AG04450 (cell line): Measurements from ENCODE around the gene RTRAF. TPM values are rescaled to one million over a fixed set of nuclear protein-coding genes. Genes with fewer than 3 reads are reported as not detected.

Experiments
- CTCF ChIA-PET: fragments of 300-600, 350-600 bp; formaldehyde crosslinking; extraction: SDS; loops from one replicate; lab custom pipeline; 2022; ENCODE audit warnings: antibody characterized with exemption, inconsistent platforms; lab: Charles Lee
- POLR2A ChIA-PET: fragments of 350-600 bp; formaldehyde crosslinking; extraction: SDS; loops from one replicate; lab custom pipeline; 2021; ENCODE audit warnings: antibody characterized with exemption, inconsistent platforms; lab: Yijun Ruan, JAX
- DNase-seq: peaks from one replicate; pipeline ENCODE4 v3.0.0-alpha.2; 2011; ENCODE audit warnings: low read depth, low spot score
- H3K27ac ChIP-seq: one replicate; pipeline ENCODE4 v1.5.1; 2012; ENCODE audit warnings: low read depth, low read length, control low read depth
- H3K27me3 ChIP-seq: one replicate; pipeline ENCODE4 v1.6.0; 2012; ENCODE audit warnings: low read length; ENCODE audit not compliant: control insufficient read depth, insufficient read depth
- H3K4me3 ChIP-seq: 2 replicates; pipeline ENCODE4 v1.5.1; 2011; ENCODE audit warnings: mild to moderate bottlenecking, low read depth, low read length, control low read depth
- H3K9me3 ChIP-seq: 2 replicates; pipeline ENCODE4 v1.5.1; 2012; ENCODE audit warnings: low read length; ENCODE audit not compliant: control insufficient read depth, insufficient read depth
- polyA plus RNA-seq: library from polyadenylated mRNA; depleted of rRNA; stranded (reverse); fragments of >200 nt; gene quantifications from 2 replicates; pipeline ENCODE4 v1.2.3, GENCODE V29; 2011
- TF ChIP-seq, protein P1 (sequence below): IDR thresholded peaks from 2 replicates; pipeline ENCODE4 v1.5.1; 2011; ENCODE audit warnings: low read depth, low read length, control low read depth, inconsistent platforms

The RTRAF gene
- polyA plus RNA-seq, 1 experiment, result 400 TPM

GRCh38 chr14:52046376-52046917 is 57.1 kb downstream of the RTRAF start:
- DNase-seq, result no peak
- ChIA-PET CTCF (interaction anchor here (0.6 to 2.3 kb wide), 7 partner anchors 25 to 227 kb away, joined by 3 to 13 read pairs (median 4); no protein-coding TSS in a partner anchor), POLR2A (interaction anchor here (0.8 to 4.0 kb wide), 2 partner anchors 23 to 377 kb away, joined by 8 to 36 read pairs; partner anchors contain the start of gene NID2)
- Histone ChIP-seq H3K9me3 (no peaks in the 10 kb centered on the region), H3K27ac (no peak overlapping the region), H3K4me3 (no peak overlapping the region), H3K27me3 (no peaks in the 10 kb centered on the region)
- TF ChIP-seq, protein P1, sequence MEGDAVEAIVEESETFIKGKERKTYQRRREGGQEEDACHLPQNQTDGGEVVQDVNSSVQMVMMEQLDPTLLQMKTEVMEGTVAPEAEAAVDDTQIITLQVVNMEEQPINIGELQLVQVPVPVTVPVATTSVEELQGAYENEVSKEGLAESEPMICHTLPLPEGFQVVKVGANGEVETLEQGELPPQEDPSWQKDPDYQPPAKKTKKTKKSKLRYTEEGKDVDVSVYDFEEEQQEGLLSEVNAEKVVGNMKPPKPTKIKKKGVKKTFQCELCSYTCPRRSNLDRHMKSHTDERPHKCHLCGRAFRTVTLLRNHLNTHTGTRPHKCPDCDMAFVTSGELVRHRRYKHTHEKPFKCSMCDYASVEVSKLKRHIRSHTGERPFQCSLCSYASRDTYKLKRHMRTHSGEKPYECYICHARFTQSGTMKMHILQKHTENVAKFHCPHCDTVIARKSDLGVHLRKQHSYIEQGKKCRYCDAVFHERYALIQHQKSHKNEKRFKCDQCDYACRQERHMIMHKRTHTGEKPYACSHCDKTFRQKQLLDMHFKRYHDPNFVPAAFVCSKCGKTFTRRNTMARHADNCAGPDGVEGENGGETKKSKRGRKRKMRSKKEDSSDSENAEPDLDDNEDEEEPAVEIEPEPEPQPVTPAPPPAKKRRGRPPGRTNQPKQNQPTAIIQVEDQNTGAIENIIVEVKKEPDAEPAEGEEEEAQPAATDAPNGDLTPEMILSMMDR, result no peak

DNA sequence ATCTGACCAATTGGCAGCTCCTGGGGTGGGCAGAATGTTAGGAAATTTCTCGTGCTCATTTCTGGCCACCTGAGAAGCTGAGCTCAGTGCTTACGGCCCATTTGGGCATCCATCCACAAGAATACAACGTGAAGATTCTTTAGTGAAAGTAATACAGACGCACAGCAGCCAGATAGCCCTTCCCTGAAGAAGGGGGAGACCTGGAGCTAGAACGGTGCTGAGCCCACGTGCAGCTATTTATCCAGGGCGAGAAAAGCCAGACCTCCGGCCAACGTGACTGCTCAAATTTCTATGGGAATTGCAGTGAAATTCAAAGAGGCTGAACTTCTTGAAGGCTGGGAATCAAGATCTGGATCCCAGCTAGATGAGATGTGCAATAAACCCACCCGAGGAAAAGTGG is 58.8 kb downstream of the RTRAF start:
- POLR2A ChIA-PET, result interaction anchor here (0.8 to 1.3 kb wide), 2 partner anchors 24 to 62 kb away, joined by 3 read pairs; no protein-coding TSS in a partner anchor
- H3K4me3 ChIP-seq, result no peak overlapping the region
- CTCF ChIA-PET, result interaction anchor here (0.6 to 1.3 kb wide), 2 partner anchors 65 to 70 kb away, joined by 3 to 7 read pairs; no protein-coding TSS in a partner anchor
- H3K9me3 ChIP-seq, result no peaks in the 10 kb centered on the region
- DNase-seq, result no peak
- H3K27me3 ChIP-seq, result no peaks in the 10 kb centered on the region
- TF ChIP-seq, protein P1, result no peak
- H3K27ac ChIP-seq, result no peak overlapping the region

DNA sequence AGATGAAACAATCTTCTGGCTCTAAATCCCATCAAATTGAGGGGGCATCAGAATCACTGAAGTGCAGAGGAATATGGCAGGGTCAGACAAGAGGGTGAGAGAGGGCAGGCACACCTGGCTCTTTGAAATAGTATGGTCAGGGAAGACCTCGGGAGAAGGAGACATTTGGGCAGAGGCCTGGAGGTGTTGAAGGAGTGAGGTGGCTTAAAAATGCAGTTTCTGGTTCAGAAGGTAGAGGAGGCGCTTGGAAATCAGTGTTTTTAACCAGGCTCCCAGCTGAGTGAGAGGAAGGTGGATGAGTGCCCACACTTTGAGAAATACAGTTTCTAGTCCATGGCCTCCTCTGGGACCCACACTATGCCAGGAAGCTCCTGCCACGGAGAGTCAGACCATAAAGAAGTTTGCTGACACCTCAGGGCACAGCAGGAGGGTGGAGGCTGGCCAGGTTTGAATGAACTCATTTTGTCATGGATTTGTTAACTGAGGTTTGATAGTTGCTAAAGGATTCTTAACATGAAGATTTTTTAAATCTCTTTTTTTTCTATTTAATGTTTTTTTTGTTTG is 59.4 kb downstream of the RTRAF start:
- Histone ChIP-seq H3K4me3 (no peak overlapping the region), H3K27ac (no peak overlapping the region), H3K27me3 (no peaks in the 10 kb centered on the region), H3K9me3 (no peaks in the 10 kb centered on the region)
- TF ChIP-seq, protein P1, result no peak
- ChIA-PET POLR2A (interaction anchor here (0.8 kb wide), 1 partner anchor 24 kb away, joined by 3 read pairs; no protein-coding TSS in a partner anchor), CTCF (interaction anchor here (0.6 kb wide), 1 partner anchor 64 kb away, joined by 7 read pairs; no protein-coding TSS in a partner anchor)
- no peak for DNase-seq

DNA sequence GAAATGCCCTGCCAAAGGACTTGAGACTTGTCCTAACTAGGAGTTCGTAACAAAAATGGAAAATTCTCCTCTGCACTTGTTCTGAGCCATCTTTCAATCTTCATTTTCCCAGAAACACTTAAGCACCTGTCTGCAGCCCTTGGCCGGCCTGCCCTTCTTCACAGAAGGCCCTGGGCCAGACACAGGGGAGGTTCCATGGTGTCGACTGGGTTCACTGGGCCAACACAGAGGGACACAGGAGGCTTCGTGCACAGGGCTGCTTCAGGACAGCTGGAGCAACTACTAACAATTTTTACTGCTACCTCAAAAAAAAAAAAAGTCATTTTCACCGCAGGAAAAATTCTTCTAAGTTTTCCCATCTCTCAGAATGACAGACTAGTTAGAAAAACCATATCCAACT is 59.9 kb downstream of the RTRAF start:
- Histone ChIP-seq H3K27me3 (no peaks in the 10 kb centered on the region), H3K9me3 (no peaks in the 10 kb centered on the region), H3K27ac (no peak overlapping the region), H3K4me3 (no peak overlapping the region)
- TF ChIP-seq, protein P1, result no peak
- ChIA-PET POLR2A (no interaction called here), CTCF (no interaction called here)
- no peak for DNase-seq
